Right lung (tissue), 5 donors: ENCODE data around the gene ITPKB. TPM values are rescaled to one million over a fixed set of nuclear protein-coding genes. Genes with fewer than 3 reads are reported as not detected.
"Not testable (repeated sequence)": the region's sequence is repeated elsewhere in the genome, so short reads cannot be mapped to it uniquely, and the experiment has no call there.

Experiments
- DNase-seq, 2 donors: peaks; one replicate each; pipeline ENCODE4 v3.0.0-alpha.2; 2013
- polyA plus RNA-seq, 5 donors: library from polyadenylated mRNA; unstranded; fragments of 120-200 nt; gene quantifications; one replicate each; pipeline versions ENCODE4 v1.2.1 to v1.2.3, GENCODE V29; 2013; ENCODE audit warnings: inconsistent platforms in 1 of 5, low replicate concordance in 1 of 5; ENCODE audit not compliant: insufficient read length in 5 of 5, insufficient read depth in 1 of 5

ITPKB gene
- polyA plus RNA-seq, 5 donors = 23.8 to 33.0 (median 27.3) TPM

DNA sequence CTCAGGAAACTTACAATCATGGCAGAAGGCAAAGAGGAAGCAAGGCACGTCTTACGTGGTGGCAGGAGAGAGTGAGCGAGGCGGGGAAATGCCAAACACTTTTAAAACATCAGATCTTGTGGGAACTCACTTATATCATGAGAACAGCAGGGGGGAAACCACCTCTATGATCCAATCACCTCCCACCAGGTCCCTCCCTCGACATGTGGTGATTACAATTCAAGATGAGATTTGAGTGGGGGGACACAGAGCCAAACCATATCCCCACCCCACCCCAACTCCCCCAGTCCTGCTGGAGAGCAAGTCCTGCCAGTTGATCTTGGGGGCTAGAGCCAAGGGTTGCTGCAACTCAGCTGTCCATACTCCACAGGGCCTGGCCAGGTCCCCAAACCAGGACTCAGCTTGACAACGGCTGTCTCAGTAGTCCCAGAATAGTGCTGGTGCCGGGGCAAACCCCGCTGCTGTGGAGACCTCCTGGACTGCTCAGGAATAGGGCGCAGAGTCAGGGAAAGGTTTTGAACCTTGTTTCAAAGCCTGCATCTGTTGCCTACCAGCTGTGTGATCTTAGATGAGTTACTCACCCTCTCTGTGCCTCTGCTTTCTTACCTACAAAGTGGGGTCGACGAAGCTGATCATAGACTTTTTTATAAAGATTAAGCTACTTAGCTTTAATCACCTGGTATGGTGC is 111.0 kb downstream of the ITPKB start:
- no peak for DNase-seq

DNA sequence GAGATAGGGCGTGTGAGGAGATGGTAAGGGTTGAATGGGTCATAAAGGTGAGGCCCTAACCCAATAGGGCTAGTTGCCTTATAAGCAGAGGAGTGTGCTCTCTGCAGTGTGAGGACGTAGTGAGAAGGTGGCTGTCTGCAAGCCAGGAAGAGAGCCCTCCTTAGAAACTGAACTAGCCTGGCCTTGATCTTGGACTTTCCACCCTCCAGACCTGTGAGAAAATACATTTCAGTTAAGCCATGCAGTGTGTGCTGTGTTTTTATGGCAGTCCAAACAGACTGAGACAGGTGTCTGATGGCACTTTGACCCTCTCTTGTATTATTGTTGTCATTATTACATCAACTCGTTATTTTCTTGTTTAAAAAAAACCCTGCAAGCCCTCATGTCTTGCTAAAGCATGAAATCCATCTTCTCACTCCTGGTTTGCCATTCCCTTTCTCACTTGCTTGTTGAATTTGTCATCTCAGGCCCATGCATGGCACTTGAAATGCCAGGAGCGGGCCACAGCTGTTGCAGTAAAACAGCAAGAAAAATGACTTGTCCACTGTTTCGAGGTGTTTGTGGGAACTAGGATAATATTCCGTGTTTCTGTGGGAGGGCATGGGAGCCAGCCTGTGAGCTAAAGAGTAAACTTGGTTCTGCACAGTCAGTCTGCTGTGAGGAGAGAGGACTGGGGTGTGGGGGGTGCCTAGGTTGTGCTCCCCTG is 111.9 kb downstream of the ITPKB start:
- DNase-seq = no peak

DNA sequence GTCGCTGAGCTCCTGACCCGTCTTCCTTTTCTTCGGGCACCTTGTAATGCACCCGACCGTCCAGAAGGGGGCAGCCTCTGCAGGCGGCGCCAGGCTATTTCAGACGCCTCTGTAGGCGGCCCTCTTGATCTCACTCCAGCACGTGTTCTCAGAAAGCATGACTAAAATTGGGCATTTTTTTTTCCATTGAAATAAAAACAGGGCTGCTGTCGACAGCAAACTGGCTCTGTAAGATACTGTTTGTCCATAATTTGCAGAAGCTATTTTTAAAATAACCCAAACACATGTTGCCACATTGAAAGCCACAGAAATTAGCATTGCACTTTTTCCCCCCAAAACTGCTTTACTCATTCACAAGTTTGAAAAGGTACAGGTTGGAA is 112.5 kb downstream of the ITPKB start:
- DNase-seq = peak in 1 of 2 donors; percentile 55

DNA sequence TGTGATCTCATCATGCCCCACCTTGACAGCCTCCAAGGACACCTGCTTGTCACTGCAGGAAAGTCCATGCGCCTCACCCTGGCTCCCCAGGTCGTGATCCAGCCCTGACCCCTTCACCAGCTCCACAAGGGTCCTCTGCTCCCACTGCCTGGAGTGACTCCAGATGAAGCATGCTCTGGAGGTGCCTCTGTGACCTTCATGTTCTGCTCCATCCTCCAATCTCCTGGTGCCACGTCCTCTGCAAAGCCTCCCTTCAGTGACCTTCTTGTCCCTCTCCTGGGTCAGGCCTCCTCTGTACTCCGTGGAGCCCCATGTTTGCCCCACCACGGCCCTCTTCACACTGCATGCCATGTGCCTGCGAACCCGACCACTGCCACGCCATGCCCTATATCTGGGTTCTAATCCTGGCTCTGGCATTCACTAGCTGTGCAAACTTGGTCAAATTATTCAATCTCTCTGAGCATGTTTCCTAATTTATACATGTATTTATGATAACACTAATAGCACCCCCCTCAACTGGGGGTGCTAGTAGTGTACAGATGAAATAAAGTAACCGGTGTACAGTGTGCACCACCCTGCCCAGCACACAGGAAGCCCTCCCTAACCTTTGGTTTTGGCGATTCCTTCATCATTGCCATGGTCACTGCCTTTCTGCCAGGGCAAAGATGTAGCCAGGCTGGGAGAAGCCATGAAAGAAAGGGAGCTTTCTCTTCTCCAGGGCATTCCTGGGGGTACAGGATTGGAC is 113.1 kb downstream of the ITPKB start:
- no peak for DNase-seq

DNA sequence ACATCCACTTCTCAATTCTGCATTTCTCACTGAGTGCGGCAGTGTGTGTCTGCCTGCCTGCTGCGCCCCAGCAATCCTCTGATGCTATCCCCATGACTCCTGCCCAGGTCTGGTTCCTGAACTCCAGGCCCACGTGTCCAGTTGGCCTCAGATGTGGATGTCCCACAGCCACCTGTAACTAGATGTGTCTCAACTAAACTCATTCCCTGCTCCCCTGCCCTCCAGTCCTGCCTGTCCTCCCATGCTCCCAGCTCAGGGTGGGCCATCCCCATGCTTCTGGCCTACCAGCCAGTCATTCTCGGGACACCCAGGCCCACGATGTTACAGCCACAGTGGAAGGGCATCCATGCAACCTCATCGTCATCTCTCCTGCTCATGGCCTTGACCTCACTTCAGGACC is 113.8 kb downstream of the ITPKB start:
- no peak for DNase-seq

DNA sequence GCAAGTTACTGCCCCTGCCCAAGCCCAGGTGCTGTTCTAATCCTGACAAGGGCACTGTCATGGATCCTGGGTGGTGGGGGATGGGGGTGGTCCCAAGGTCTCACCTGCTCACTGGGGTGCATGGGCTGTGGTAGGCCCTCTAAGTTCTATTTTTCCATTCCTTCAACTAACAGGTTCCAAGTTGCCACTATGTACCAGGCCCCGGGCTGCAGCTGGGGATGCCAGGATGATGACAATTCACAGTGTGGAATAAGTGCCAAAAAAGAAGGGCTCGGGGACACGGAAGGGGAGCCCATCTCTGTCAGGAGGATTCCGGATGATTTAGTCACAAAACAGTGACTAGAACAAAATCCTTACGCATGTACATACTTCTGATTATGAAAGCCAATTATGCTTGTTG is 114.6 kb downstream of the ITPKB start:
- no peak for DNase-seq

DNA sequence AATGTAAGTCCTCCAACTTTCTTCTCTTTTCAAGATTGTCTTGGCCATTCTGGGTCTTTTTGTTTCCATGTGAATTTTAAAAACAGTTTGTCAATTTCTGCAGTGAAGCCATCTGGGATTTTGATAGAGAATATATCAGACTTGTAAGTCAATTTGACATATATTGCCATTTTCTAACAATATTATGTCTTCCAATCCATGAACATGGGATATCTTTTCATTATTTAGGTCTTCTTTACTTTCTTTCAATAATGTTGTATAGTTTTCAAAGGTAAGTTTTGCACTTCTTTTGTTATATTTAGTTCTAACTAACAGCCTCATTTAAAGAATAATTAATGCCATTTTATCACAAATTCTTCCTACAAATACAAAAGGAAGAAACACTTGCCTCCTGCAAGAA is 117.1 kb downstream of the ITPKB start:
- DNase-seq = no peak

DNA sequence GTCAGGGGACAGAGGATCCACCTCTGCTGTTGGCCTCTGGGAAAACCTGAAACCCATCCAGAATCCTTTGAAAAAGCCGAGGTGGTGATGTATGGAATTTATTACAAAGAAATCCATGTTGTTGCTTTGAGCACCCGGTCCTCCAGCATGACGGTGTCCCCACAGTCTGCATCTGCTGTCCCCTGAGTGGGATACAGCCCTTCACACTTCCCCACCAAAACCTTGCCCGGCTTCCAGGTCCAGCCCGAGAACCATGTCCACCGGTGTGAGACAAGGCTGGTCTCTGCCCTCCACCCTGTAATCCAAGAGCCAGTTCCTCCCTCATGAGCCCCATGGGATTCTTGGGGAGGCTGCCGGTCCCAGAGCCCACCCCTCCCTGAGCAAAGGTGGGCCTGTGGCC is 120.1 kb downstream of the ITPKB start:
- no peak for DNase-seq

DNA sequence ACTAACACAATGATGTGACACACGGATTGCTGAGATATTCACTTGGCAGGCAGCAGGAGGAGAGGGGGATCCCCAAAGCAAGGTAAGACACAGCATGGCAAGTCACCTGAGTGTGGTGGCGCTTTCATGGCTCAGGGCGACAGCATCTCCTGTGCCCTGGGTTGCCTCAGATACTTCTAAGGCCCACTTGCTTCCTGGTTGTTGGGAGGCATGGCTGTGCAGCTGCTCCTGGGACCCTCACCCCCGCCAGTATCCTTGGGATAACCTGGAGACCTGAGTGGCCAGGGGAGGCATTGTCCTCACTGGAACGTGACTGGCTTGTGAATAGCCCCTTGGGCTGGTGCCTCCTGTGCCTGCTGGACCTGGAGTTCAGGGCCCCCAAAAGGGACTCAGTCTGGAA is 120.7 kb downstream of the ITPKB start:
- no peak for DNase-seq

DNA sequence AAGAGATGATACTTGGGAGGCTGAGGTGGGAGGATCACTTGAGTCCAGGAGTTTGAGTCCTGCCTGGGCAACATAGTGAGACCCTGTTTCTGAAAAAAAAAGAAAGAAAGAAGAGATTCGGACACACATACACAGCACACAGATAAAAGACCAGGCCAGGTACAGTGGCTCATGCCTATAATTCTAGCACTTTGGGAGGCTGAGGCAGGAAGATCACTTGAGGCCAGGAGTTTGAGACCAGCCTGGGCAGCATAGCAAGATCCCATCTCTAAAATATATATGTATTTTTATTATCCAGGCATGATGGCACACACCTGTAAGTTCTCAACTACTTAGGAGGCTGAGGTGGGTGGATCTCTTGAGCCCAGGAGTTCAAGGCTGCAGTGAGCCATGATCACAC is 121.4 kb downstream of the ITPKB start:
- DNase-seq = not testable (repeated sequence)

DNA sequence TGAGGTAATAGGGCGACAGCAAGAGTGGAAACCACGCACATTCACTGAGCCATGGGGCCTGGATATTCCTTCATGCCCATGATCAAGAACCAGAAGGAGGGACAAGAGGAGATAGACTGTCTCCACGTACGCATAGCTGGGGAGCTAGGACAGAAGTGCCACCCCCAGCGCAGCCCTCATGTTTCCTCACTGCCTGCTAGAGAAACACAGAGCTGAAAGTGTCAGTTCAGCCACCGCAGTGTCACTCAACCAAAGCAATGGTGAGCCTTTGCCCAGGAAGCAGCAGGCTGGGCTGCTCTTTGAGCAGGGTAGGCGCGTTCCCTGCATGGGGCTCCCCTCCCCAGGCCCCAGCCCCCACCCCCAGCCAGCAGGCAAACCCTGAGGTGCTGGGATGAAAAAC is 122.0 kb downstream of the ITPKB start:
- no peak for DNase-seq

DNA sequence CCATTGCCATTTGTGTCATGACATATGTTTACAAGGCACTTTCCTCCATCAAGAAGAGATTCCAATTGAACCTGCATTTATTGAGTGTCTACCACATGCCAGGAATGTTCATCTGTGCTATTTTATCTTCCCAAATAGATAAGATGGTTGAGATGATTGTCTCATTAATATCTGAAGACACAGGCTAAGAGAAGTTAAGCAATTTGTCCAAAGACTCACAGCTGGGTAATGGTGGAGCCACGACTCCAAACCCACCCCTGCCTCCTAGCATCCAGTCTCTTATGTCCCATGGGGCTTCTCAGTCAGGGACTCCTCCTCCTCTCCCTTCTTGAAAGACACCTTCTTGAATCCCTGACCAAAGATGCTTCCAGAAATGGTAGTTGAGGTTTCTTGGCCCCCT is 122.4 kb downstream of the ITPKB start:
- no peak for DNase-seq

DNA sequence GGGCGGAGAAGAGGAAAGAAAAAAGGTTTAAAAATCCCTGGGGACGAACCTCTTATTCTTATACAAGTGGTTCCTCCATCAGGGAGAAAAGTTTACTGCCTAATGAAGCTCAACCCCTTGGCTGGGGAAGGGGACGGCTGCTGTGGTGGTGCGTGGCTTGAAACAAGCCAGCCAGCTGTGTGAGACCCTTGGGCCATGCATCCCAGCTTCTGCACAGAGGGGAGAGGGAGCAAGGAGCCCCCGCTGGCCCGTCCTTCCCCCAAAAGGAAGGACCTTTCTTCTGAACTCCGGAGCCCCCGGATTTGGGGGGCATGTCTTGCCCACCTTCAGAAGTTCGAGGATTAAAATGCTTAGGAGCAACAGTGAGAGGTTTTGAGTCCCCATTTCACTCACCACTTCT is 123.2 kb downstream of the ITPKB start:
- DNase-seq = no peak

DNA sequence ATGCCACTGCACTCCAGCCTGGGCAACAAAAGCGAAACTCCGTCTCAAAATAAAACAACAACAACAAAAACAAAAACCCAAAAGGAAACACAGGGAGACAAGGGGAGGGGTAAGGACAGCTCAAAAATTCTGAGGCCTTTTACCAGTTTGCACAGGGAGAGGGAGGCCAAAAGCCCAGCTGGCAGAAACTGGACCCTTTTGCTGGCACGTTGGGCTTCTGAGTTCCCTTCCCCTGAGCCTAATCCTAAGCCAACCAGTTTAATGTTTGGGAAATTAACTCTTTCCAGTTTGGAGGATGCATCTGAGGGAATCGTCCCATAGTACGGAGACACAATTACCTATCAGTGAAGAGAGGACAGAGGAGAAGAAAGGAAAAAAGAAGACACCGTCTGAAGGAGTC is 127.1 kb downstream of the ITPKB start:
- DNase-seq = not testable (repeated sequence)

DNA sequence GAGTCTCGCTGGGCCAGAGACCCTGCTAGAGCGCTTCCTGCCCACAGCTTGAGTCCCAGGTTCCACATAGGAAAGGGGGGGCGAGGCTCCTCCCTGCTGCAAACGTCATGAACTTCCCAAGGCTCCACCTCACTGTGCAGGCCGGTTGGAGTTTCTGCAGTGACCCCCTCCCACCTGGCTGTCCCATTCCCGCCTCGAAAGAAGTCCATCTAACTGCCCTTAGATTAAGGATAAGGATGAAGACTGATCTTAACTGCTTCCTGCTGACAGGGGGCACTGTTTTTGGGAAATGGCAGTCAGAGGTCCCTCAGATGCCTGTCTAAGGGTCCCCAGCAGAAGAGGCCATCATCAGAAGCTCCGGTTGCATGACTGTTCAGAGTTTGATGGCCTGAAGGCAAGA is 127.8 kb downstream of the ITPKB start:
- no peak for DNase-seq

DNA sequence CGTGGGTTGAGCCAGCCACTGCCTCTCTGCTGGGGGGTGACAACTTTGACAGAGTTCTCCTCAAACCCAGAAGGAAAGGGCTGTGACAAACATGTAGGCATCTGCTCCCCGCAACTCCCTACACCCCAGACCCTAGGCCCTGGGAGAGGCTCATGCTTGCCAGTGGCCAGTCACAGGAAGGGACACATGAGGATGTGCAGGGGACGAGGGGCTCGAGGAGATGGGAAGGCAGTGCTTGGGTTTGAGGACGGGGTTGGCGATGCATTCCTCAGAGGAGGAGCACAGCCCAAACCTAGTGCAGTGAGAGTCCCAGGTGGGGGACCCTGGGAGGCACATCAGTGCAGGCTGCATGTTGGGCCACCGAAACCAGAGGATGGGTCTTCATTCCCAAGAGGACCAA is 128.4 kb downstream of the ITPKB start:
- DNase-seq = no peak

DNA sequence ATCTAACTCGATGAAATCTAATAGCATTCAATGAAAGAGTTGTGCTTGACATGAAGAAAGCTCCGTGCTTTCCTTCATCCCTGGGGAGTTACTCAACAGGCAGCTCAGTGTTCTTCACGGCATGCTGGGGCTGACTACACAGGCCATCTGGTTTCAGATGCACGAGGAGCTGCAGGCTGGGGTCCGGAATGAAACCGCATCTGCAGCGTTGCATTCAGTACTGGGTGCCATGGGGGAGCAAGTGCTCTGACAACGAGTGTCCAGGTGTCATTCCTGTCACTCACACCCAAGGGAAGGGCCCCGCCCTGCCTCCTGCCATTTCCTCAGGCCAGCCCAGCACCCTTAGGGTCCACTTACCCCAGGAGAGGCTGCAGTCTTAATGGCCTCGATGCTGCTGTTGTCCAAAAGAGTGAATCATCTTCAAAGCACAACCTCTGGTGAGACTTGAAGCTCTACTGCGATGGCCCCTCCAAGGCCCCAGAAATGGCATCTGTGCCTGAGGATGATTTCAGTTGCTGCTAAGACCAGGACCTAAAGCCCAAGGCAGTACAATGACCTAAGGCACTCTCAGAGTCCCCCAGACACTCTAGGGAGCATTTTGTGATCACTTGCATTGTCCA is 129.1 kb downstream of the ITPKB start:
- no peak for DNase-seq

DNA sequence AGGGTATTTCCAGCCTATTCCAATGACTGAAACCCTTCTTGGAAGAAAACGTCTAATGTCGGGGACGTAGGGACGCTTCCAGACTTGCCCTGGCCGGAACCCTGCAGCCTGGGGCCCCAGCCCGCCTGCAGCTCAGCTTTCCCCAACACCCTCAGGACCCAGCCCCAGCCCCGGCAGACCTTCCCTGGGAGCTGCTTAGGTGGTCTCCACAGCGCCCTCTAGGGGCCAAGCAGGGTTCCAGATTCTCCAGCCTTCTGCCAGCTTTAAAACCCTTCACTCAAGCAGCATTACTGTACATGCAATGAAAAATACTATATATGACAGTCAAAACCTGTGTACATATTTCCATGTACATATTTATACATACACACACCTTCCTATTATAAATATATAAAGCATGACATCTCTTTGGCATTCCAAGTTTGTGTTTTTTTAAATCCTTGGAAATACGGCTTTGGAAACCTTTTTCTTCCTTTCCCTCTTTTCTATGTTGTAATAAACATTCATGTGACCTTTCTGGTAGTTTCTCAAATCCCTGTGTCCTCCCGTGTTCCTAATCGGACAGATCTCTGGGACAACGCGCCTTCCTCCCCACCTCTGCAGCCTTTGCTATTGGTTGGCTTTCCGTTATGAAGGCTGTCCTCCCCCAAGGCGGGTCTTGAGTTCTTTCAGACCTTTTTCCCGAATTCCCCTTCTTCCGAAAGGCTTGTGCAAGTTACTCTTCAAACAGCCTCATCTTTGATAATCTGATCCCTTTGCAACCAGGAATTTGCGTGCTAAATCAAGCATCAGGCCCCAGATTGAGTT is 130.2 kb downstream of the ITPKB start:
- DNase-seq = peak in 1 of 2 donors; percentile 54

DNA sequence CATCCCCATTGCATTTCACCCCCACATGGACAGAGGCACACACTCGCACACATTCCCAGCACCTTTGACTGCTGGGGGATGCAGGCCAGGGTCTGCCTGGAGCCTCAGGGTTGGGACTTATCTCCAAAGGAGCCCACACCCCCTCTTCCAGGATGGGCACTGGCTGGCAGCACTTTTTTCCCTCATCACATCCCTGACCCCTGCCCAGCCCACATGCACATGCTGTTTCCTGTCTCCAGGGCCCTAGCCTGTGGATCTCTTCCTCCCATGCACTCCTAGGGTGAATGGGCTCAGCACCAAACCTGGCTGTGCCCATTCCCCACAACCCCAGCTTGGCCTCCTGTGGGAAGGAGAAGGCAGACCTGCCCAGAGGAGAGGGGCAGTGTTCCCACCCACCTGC is 131.3 kb downstream of the ITPKB start:
- no peak for DNase-seq

DNA sequence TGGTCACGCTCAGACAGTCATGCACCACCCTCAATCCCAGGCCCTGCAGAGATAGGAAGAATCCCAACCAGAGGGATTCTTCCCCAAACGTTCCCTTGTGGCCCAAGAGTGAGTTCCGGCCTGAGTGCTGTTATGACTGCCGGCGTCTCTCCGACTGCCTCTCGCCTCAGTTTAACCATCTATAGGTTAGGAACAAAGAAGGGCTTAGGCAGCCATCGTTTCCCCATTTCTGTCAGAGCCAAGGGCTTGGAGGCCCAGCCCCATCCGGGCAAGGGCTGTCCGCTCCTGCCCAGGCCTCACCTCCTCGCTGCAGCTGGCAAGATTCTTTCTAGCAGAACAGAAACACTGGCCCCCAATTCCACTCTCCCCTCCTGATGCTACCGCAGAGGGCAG is 131.8 kb downstream of the ITPKB start:
- DNase-seq = no peak
